ENCODE data around the gene SSTR5.

DNA sequence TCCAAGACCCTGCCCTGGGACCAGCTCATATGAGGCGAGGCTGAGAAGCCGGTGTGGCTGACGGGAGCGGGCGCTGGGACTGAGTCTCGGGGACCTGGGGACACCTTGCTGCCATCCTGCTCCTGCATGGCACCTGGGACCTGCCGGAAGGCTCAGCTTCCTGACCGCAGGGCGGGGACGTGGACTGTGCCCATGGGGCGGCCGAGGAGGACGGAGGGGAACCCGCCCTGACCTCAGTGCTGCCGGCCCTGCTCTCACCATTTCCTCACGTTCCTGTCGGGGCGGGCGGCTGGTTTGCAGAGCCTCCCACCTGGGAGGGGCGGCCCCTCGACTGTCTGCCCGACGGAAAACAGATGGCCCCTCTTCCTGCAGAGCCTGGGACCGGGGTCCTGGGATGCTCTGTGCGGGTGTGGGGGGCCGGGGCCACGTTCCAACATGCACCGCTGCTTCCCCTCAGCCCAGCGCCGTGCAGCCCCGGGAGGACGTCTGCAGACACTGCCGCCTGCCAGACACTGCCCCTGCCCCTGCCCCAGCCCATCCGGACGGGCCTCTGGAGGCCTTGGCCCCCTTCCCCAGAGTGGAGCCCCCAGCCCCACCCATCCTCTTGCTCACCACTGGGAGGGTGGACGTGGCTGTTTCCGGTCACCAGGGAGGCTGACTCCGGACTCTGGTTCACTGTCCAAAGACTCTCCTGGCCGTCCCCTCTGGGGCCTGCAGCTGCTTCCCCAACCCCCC lies 43.9 kb upstream of the SSTR5 start:
- TF ChIP-seq POLR2AphosphoS5 (IDR thresholded peaks at IDR 0.05) (no peak), POLR2A (IDR thresholded peaks at IDR 0.05) (no peak)
- TF ChIP-seq, protein P1, sequence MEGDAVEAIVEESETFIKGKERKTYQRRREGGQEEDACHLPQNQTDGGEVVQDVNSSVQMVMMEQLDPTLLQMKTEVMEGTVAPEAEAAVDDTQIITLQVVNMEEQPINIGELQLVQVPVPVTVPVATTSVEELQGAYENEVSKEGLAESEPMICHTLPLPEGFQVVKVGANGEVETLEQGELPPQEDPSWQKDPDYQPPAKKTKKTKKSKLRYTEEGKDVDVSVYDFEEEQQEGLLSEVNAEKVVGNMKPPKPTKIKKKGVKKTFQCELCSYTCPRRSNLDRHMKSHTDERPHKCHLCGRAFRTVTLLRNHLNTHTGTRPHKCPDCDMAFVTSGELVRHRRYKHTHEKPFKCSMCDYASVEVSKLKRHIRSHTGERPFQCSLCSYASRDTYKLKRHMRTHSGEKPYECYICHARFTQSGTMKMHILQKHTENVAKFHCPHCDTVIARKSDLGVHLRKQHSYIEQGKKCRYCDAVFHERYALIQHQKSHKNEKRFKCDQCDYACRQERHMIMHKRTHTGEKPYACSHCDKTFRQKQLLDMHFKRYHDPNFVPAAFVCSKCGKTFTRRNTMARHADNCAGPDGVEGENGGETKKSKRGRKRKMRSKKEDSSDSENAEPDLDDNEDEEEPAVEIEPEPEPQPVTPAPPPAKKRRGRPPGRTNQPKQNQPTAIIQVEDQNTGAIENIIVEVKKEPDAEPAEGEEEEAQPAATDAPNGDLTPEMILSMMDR (IDR thresholded peaks at IDR 0.05): no peak

All from upper lobe of left lung (tissue), 4 donors.